RWPE1 (cell line): ENCODE measurements around the gene PTPN20.

Experiments used
- CTCF ChIA-PET: fragments of 350-600 bp; sonication (Branson Sonifier 250); formaldehyde crosslinking; extraction: SDS; loops from one replicate; lab custom pipeline; 2021; lab: Yijun Ruan, JAX
- POLR2A ChIA-PET: fragments of 400-600 bp; formaldehyde crosslinking; extraction: SDS; loops from one replicate; lab custom pipeline; 2020; ENCODE audit warnings: antibody characterized with exemption; ENCODE audit not compliant: low non-redundant PET; lab: Yijun Ruan, JAX
- DNase-seq: peaks from one replicate; pipeline ENCODE4 v3.0.0; 2012; ENCODE audit warnings: low spot score
- H3K27ac ChIP-seq: fragments of 450-650 bp; 2 replicates; pipeline ENCODE4 v1.5.1; 2017
- CTCF ChIP-seq: fragments of 450-650 bp; conservative IDR thresholded peaks from 2 replicates; pipeline ENCODE4 v1.5.1; 2017; ENCODE audit warnings: low read depth, mild to moderate bottlenecking

Gene PTPN20

GRCh38 chr10:47041396-47042198 is 130.4 kb downstream of the PTPN20 start:
- ChIA-PET CTCF (interaction anchor here (0.7 kb wide), 1 partner anchor 1928 kb away, joined by 3 read pairs; no protein-coding TSS in a partner anchor), POLR2A (no interaction called here)
- DNase-seq = no peak
- TF ChIP-seq CTCF = no peak
- no peak overlapping the region for H3K27ac ChIP-seq

GRCh38 chr10:47042199-47042473 is 130.9 kb downstream of the PTPN20 start:
- no peak for TF ChIP-seq CTCF
- H3K27ac ChIP-seq = no peak overlapping the region
- ChIA-PET CTCF (no interaction called here), POLR2A (no interaction called here)
- no peak for DNase-seq

GRCh38 chr10:47042780-47043750 is 131.8 kb downstream of the PTPN20 start:
- TF ChIP-seq CTCF = no peak
- ChIA-PET POLR2A (no interaction called here), CTCF (no interaction called here)
- H3K27ac ChIP-seq = no peak overlapping the region
- no peak for DNase-seq

- no peak overlapping the region for H3K27ac ChIP-seq
- DNase-seq = no peak
- ChIA-PET POLR2A (no interaction called here), CTCF (no interaction called here)
- no peak for TF ChIP-seq CTCF
These were observed 132.8 kb downstream of the PTPN20 start for GRCh38 chr10:47043928-47044538.

GRCh38 chr10:47044741-47045140 is 133.5 kb downstream of the PTPN20 start:
- DNase-seq = no peak
- no peak for TF ChIP-seq CTCF
- no peak overlapping the region for H3K27ac ChIP-seq
- ChIA-PET POLR2A (no interaction called here), CTCF (interaction anchor here (0.6 to 1.7 kb wide), 5 partner anchors 12 to 269 kb away, joined by 3 to 11 read pairs (median 3); no protein-coding TSS in a partner anchor)

GRCh38 chr10:47045331-47045861 is 134.2 kb downstream of the PTPN20 start:
- ChIA-PET POLR2A (no interaction called here), CTCF (interaction anchor here (0.6 to 1.7 kb wide), 7 partner anchors 13 to 315 kb away, joined by 3 to 11 read pairs (median 3); no protein-coding TSS in a partner anchor)

More at GRCh38 chr10:47045331-47045861, 134.2 kb downstream of the PTPN20 start:
- no peak for TF ChIP-seq CTCF
- DNase-seq = no peak
- H3K27ac ChIP-seq = no peak overlapping the region
